Measurements from ENCODE around the gene ISCU. TPM values are rescaled to one million over a fixed set of nuclear protein-coding genes. Genes with fewer than 3 reads are reported as not detected.

Gene ISCU
- total and polyA plus RNA-seq, 9 of the 15 experiments (the other 6 are each of a cell fraction or from before 2014, with no cell fraction given): 15.9 to 92.5 (median 77.3) TPM

DNA sequence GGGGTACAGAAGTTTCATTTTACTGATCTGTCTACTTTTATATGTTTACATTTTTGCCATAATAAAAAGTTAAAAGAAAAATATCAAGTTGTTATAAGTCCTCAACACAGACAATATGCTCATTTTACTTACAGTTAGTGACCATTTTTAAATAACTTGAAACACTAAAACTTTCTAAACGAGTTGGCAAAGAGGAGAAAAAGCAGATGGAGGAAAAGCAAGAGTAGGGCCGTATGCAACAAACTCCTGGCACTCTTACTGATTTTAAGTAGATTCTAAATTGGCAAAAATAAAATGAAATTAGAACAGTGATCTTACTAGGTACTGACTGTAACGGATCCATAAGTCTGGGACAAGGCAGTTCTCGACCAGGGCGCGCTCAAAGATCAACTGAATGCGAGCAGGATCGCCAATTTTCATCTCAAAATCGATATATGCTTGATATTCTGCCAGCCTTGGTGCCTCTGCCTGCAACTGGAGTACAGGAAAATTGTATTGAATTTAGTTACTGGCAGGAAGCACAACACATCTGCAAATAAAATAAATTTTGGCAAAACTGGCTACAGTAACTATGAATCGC lies 23.7 kb upstream of the ISCU start (continued):
- TF ChIP-seq, protein P1, sequence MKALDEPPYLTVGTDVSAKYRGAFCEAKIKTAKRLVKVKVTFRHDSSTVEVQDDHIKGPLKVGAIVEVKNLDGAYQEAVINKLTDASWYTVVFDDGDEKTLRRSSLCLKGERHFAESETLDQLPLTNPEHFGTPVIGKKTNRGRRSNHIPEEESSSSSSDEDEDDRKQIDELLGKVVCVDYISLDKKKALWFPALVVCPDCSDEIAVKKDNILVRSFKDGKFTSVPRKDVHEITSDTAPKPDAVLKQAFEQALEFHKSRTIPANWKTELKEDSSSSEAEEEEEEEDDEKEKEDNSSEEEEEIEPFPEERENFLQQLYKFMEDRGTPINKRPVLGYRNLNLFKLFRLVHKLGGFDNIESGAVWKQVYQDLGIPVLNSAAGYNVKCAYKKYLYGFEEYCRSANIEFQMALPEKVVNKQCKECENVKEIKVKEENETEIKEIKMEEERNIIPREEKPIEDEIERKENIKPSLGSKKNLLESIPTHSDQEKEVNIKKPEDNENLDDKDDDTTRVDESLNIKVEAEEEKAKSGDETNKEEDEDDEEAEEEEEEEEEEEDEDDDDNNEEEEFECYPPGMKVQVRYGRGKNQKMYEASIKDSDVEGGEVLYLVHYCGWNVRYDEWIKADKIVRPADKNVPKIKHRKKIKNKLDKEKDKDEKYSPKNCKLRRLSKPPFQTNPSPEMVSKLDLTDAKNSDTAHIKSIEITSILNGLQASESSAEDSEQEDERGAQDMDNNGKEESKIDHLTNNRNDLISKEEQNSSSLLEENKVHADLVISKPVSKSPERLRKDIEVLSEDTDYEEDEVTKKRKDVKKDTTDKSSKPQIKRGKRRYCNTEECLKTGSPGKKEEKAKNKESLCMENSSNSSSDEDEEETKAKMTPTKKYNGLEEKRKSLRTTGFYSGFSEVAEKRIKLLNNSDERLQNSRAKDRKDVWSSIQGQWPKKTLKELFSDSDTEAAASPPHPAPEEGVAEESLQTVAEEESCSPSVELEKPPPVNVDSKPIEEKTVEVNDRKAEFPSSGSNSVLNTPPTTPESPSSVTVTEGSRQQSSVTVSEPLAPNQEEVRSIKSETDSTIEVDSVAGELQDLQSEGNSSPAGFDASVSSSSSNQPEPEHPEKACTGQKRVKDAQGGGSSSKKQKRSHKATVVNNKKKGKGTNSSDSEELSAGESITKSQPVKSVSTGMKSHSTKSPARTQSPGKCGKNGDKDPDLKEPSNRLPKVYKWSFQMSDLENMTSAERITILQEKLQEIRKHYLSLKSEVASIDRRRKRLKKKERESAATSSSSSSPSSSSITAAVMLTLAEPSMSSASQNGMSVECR (CRISPR knock-in tag; IDR thresholded peaks at IDR 0.05): no peak
- TF ChIP-seq, protein P2, sequence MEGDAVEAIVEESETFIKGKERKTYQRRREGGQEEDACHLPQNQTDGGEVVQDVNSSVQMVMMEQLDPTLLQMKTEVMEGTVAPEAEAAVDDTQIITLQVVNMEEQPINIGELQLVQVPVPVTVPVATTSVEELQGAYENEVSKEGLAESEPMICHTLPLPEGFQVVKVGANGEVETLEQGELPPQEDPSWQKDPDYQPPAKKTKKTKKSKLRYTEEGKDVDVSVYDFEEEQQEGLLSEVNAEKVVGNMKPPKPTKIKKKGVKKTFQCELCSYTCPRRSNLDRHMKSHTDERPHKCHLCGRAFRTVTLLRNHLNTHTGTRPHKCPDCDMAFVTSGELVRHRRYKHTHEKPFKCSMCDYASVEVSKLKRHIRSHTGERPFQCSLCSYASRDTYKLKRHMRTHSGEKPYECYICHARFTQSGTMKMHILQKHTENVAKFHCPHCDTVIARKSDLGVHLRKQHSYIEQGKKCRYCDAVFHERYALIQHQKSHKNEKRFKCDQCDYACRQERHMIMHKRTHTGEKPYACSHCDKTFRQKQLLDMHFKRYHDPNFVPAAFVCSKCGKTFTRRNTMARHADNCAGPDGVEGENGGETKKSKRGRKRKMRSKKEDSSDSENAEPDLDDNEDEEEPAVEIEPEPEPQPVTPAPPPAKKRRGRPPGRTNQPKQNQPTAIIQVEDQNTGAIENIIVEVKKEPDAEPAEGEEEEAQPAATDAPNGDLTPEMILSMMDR (IDR thresholded peaks at IDR 0.05 in 2 of 3, conservative IDR thresholded peaks at IDR 0.05 in 1 of 3; ENCODE audit: insufficient read depth in 2 of 3, low read depth in 1 of 3, low read length in 3 of 3): no peak
- TF ChIP-seq, protein P3, sequence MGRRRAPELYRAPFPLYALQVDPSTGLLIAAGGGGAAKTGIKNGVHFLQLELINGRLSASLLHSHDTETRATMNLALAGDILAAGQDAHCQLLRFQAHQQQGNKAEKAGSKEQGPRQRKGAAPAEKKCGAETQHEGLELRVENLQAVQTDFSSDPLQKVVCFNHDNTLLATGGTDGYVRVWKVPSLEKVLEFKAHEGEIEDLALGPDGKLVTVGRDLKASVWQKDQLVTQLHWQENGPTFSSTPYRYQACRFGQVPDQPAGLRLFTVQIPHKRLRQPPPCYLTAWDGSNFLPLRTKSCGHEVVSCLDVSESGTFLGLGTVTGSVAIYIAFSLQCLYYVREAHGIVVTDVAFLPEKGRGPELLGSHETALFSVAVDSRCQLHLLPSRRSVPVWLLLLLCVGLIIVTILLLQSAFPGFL (CRISPR knock-in tag; IDR thresholded peaks at IDR 0.05): no peak
- TF ChIP-seq SP2 (IDR thresholded peaks at IDR 0.05; ENCODE audit: extremely low read depth, low read depth, low read length, poor library complexity, severe bottlenecking) (no peak), JUNB (CRISPR knock-in tag; conservative IDR thresholded peaks at IDR 0.05) (no peak), KAT8 (IDR thresholded peaks at IDR 0.05; ENCODE audit: low read depth) (no peak), GATA2 (CRISPR knock-in tag; IDR thresholded peaks at IDR 0.05) (no peak), ZNF239 (CRISPR knock-in tag; IDR thresholded peaks at IDR 0.05) (no peak), SAP30 (IDR thresholded peaks at IDR 0.05; ENCODE audit: borderline replicate concordance, insufficient read depth, low read depth, low read length, poor library complexity, severe bottlenecking) (no peak), HDAC3 (IDR thresholded peaks at IDR 0.05; ENCODE audit: borderline replicate concordance, partially characterized antibody) (no peak), NR2C1 (IDR thresholded peaks at IDR 0.05) (no peak), NR2C1 (tag; IDR thresholded peaks at IDR 0.05) (no peak), TCFL5 (CRISPR knock-in tag; conservative IDR thresholded peaks at IDR 0.05) (no peak), PTTG1 (tag; IDR thresholded peaks at IDR 0.05; ENCODE audit: low read depth) (no peak)
- TF ChIP-seq, protein P4, sequence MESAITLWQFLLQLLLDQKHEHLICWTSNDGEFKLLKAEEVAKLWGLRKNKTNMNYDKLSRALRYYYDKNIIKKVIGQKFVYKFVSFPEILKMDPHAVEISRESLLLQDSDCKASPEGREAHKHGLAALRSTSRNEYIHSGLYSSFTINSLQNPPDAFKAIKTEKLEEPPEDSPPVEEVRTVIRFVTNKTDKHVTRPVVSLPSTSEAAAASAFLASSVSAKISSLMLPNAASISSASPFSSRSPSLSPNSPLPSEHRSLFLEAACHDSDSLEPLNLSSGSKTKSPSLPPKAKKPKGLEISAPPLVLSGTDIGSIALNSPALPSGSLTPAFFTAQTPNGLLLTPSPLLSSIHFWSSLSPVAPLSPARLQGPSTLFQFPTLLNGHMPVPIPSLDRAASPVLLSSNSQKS (CRISPR knock-in tag; IDR thresholded peaks at IDR 0.05): no peak
